Islet of Langerhans (tissue), 1 donor: ENCODE data around the gene FAM32A.

Experiments used
- FAIRE-seq: peaks from one replicate; lab custom pipeline; 2011; peaks lifted over from hg19 to GRCh38; lab: Jason Lieb, UNC

FAM32A gene

DNA sequence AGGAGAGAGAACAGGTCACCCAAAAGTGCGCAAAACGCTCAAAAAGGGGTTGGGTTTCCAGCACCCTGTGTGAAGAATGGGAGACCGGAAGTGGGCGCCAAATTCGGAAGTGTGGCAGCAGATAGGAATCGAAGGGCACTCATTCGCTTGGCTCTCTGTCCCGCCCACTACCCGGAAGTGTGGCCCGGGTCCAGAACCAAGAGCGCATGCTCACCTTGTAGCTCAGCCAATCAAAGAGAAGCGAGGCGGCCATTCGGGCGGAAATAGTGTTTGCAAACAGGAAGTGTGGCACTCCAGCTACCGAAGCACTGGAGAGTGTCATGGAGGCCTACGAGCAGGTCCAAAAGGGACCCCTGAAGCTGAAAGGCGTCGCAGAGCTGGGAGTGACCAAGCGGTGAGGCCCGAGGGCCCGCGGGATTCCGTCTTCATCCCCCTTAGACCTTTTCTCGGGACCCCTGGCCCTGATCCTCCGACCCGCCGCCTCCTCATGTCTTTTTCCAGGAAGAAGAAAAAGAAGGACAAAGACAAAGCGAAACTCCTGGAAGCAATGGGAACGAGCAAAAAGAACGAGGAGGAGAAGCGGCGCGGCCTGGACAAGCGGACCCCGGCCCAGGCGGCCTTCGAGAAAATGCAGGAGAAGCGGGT lies at the start of gene FAM32A:
Gene FAM32A, plus strand, starts transcription at position 288 of the 645 bp plus-strand sequence. Its CDS starts 33 bp downstream, at position 321.
- FAIRE-seq, result peak; percentile 90

DNA sequence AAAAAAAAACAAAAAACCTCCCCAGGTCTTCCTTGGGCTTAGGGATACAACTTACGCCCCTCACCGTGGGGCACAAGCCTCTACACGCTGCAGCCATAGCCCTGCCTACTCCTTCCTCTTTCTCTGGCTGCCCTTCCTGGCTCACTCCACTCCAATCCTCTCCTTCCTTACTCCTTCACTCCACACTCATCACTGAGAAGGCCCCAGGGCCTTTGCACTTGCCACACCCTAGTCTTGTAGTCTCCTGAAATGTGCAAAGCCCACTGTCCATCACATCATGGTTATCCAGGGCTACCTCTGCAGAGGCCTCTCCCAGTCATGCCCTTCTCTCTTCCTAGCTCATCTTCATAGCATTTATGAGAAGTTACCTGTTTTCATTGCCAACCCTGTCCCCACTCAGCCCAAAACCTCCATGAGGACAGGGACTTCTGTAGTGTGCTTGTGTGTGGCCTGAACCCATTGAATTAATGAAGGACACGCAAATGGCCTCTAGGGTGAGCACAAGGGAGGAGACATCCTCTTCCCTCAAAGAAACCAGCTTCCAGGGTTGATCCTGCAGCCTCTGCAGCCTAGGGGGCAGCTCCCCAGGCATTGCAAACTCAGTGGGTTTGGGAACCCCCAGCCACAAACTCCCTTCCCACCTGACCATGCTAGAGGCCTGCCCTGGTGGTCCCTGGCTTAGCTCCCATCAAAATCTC lies 49.6 kb upstream of the FAM32A start:
- no peak for FAIRE-seq

DNA sequence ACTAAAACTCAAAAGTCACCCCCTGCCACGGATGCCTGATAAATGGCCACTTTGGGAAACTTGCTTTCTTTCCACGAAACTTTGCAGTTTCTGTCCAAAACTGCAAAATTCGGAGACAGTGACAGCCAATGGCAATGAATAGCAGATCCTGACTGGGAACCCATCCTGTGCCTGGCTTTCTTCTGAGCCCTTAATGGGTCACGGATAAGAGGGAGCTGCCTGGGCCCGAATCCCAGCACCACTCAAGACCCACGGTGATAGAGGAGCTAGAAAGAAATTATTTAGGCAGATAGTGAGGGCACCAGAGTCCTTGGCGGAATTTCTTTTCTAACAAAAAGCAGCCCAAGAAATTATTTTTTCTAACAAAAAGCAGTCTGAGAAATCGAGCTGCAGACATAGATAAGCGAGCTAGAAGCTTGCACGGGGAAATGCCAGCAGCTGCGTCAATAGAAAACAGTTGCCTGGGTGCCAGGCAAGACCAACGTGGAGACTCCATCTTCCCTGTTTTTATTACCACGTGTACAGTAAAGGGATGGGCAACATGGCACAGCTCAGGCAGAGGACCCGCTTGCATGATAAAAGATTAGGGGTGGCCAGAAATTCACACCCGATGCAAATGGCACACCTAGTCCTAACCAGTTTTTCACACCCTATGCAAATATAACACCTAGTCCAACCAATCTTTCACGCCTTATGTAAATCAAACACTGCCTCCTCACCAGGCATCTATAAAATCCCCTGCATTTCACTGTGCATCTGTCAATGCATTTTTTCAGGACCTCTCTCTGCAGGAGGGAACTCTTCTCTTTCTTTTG lies 48.8 kb upstream of the FAM32A start:
- FAIRE-seq, result no peak

DNA sequence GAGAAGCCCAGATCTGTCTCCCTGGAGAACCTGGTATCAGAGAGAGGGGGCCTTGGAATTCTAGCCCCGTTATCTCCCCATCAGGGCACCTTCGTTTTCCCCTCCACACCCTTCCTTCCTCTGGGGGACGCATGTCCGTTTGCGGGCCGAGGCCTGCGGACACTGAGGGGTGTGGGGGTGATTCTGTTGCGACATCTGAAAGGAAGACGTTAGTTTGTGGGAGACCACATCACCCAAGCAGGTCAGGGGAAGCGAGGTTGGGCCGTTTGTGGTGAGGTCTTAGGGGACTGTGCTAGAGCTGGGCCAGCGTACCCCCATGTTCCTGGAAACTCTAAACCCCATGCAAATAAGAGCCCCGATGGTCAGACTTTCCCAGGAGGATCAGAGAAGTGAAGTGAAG lies 45.5 kb upstream of the FAM32A start:
- no peak for FAIRE-seq

DNA sequence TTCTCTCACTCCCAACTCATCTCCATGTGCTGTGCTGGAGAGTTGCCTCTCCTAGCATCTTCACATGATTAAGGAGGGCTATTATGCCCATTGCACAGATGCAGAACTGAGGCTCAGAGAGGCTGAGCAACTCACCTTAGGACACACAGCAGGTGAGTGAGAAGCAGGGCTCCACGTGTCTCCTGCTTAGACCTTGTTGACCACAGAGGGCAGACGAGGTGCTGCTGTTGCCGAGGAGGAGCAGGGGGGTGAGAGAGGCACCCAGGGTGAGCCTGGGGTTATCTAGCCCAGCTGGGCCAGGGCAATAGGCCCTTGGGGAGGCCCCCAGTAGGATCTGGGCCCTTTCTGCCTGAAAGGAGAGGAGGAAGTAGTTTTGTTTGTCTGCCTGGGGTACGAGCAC lies 44.2 kb upstream of the FAM32A start:
- no peak for FAIRE-seq

DNA sequence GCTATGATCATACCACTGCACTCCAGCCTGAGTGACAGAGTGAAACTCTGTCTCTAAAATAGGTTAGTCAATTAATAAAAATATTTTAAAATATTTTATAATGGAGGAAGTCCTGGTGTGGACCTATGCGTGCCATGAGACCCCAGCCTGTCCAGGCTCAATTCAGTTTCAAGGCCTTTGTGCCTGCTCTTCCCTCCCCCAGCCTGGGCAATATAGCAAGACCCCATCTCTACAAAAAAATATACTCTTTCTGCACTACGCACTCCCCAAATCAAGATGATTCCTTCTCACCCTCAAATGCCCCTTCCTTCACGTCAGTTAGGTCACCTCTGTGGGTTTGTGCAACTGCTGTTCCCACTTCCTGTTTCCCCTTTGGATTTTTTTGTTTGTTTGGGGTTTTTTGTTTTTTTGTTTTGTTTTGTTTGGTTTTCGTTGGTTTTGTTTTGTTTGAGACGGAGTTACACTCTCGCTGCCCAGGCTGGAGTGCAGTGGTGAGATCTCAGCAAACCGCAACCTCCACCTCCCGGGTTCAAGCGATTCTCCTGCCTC lies 43.1 kb upstream of the FAM32A start:
- no peak for FAIRE-seq

DNA sequence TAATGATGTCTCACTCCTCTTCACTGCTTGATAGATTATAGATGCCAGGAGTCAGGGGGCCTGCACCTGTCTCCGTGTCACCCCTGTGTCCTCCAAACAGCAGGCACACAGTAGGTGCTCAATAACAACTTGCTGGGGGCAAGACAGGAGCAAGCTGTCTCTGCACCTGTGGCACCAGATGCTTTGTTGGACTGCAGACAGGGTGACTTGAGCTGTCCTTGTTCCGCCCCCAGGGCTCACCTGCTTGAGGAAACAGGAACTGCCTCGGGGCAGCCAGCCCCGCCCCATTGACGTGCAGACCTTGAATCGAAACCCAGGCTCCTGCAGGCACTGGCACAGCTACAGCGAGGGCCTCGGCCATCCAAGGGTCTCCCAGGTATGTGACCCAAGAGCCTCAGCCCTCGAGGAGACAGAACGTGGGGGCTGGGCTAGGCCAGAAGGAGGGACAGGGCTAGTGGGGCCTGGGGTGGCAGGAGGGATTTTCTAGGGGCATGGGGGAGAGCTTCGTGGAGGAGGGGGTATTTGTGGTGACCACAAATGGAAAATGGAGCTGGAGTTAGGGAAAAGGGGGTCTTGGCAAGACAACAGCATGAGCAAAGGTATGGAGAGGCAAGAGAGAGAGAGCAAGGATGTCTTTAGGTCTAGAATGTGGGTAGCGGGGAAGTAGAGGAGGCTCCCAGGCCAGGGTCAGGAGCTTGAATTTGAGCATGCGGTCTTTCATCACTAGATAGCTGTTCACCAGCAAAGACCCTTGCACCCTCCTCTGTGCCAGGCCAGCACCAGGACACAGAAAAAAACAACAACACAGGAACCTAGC lies 41.6 kb upstream of the FAM32A start, which contains the start of gene HSH2D:
Gene HSH2D, plus strand, starts transcription at position 287 of the 817 bp plus-strand sequence. CDS start 5,066 bp downstream, outside the sequence.
- FAIRE-seq, result no peak

DNA sequence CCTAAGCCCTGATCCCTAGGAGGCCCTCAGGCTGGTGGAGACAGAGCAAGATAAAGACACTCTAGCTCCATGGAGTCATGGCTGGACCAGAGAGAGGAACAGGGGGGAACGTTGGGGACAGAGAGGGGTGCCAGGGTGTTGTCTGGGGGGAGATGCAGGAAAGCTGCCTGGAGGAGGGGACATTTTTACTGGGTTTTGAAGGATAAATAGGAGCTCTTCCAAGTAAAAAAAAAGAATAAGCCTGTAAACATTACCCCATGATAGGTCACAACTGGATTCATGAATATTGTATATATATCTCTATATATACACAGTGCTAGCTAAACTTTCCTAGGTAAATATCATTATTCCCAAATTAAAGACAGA lies 41.0 kb upstream of the FAM32A start:
- FAIRE-seq, result no peak

DNA sequence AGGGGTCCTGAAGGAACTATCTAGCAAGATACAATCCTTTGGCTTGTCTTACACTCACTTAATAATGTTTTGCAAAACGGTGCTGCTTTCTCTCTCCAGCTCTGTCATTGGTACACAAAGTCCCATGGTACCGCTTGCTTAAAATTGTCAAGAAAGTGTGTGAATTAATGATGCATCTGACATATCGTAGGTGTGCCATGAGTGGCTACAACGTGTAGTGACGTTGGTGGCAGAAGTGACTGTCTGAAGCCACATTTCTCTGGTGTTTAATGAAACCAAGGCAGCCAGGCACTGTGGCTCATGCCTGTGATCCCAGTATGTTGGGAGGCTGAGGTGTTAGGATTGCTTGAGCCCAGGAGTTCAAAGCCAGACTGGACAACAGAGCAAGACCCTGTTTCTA lies 39.1 kb upstream of the FAM32A start:
- FAIRE-seq, result no peak

DNA sequence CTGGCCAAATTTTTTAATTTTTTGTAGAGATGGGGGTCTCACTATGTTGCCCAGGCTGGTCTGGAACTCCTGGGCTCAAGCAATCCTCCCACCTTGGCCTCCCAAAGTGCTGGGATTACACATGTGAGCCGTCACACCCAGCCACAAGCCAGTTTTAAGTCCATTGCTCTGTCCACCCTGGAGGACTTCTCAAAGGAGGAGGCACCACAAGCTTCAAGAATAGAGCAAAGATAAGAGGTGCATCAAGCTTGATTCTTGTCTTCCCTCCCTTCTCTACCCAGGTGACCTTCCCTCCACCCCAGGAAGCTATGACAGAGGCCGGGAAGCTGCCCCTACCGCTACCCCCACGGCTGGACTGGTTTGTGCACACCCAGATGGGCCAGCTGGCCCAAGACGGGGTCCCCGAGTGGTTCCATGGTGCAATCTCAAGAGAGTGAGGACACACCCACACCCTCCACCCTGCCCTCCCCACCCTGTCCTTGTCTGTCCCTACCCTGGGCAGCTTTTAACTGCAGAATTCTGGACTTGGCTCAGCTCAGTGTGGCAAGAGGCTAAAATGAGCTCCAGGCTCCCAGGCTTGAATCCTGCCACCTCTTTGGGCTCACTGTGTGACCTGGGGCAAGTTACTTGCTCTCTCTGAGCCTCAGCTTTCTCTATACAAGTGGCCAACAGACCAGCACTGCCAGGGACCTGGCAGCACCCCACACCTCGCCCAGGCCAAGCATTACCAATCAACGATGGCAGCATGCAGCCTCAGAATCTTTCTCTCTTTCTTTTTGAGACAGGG lies 36.6 kb upstream of the FAM32A start:
- FAIRE-seq, result no peak

DNA sequence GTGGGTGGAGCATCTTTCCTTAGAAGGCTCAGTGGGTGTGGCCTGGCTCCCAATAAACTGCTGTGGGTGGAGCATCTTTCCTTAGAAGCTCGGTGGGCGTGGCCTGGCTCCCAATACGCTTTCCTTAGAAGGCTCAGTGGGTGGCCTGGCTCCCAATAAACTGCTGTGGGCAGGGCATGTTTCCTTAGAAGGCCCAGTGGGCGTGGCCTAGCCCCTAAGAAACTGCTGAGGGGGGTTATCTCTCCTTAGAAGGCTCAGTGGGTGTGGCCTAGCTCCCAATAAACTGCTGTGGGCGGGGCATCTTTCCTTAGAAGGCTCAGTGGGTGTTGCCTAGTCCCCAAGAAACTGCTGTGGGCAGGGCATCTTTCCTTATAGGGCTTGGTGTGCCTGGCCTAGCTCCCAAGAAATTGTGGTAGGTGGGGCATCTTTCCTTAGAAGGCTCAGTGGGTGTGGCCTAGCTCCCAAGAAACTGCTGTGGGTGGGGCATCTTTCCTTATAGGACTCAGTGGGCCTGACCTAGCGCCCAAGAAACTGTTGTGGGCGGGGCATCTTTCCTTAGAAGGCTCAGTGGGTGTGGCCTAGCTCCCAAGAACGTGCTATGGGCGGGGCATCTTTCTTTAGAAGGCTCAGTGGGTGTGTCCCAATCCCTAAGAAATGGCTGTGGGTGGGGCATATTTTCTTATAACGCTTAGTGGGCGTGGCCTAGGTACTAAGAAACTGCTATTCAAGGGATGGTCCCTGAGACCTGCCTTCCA lies 31.5 kb upstream of the FAM32A start:
- no peak for FAIRE-seq

DNA sequence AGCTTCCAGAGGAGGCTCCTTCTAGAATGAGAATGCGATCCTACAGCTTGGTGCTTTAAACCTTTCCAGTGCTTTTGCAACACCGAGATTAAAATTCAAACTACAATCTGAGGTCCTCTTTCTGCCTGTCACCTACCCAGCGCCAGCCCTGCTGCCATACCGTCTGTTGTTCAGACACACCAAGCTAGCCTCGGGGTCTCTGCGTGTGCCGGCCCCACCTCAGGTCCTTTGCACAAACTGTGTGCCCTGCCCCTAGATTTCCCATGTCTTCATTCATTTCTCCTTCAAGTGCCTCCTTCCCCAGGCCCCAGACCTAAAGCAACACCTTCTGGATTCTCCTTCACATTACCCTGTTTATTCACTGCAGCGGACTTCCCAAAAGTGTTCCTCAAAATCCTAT lies 30.7 kb upstream of the FAM32A start:
- no peak for FAIRE-seq

DNA sequence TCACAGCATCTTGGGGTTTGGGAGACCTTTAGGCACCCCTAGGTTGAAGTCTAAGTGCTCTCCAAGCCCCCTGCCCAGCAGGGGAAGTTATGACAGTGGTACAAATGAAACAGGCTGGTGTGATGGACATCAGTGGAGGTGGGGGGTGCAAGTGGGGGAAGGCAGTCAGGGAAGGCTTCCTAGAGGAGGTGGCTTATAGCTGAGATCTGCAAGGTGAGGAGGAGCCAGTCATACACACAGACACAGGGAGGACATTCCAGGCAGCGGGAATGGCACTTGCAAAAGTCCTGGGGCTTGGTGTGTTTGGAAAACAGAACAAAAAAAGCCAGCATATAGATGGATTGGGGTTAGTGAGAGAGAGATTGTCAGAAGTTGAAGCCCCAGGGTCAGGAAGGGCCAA lies 30.1 kb upstream of the FAM32A start:
- FAIRE-seq, result no peak

DNA sequence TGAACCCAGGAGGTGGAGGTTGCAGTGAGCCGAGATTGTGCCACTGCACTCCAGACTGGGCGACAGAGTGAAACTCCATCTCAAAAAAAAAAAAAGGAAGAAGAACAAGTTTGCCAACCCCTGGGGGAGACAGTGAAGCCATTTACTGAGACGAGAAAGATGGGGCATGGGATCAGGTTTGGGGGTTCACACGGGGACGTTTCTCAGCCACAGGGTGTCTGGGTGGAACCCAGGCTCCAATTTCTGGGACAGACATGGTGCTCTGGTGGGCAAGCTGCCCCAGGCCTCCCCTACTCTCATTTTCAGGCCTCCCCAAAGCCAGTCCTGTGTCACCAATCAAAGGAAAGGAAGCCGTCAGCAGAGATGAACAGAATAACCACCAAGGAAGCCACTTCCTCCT lies 28.3 kb upstream of the FAM32A start:
- FAIRE-seq, result no peak

DNA sequence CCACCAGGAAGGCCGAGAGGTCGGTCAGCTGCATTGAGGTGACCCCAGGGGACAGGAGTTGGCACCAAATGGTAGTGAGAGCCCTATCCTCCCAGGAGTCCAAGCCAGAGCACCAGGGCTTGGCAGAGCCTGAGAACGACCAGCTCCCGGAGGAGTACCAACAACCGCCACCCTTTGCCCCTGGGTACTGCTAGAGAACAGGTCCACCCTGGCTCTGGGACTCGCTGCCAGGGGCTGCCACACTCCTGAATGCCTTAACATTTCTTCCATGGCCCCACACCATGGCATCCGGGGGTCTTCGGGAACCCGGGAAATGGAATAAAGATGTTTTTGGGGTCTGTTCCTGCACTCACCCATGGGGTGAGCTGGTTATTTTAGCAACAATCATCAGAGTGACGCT lies 27.6 kb upstream of the FAM32A start:
- FAIRE-seq, result no peak

DNA sequence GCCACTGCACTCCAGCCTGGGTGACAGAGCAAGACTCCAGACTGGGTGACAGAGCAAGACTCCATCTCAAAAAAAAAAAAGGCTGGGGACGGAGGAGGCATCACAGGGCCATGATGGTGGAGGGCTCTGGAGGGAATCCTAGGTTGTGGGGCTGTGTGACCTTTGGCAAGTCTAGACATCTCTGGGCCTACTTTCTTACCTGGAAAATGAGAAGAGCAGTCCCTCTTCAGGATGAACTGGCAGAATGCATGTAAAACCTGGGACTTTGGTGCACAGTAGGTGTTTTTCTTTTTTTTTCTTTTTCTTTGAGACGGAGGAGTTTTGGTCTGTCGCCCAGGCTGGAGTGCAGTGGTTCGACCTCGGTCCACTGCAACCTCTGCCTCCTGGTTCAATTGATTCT lies 25.6 kb upstream of the FAM32A start:
- no peak for FAIRE-seq

DNA sequence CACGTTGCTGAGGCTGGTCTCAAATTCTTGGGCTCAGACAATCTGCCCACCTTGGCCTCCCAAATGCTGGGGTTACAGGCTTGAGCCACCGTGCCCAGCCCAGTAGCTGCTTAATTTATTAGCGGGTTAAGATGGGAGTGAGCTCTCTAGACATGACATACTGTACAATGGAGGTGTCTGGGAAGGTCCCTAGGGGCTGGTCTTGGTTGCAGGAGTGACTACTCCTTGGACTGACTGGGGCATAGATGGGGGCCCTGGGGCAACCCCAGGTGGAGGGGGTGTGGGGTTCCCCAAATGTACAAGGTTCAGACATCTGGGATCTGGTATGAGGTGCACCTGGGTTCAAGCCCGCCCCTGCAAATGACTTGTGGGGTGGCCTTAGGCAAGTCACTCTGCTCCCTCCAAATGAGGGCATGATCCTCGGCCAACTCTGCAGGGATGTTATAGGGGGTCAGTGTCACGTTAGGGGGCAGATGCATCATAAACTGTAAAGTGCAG lies 24.7 kb upstream of the FAM32A start:
- no peak for FAIRE-seq

DNA sequence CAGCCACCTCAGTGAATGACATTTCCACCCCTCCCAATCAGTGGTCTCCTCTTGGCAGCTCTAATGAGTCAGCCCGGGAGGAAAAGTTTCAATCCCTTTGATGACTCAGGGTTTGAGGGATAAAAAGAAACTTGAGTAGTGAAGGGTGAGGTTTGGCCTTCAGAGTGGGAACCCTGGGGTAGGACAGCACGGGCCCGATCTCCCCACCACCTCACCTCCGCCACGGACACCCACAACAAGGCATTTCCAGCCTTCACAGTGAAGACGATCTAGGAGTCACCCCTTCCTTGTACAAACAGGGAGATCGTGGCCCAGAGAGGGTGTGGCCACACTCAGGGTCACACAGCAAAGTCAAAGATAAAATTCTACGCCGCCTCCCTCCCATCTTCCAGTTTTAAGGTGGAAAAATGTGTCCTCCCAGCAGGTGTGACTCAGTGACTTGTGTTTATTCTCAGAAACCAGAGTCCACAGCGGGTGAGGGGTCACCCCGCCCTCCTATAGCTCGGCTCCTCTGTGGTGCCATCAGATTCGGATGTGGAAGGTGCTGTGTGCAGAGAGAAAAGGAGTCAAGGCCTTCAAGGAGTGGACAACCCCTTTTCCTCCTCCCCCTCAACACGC lies 24.2 kb upstream of the FAM32A start:
- FAIRE-seq, result no peak

DNA sequence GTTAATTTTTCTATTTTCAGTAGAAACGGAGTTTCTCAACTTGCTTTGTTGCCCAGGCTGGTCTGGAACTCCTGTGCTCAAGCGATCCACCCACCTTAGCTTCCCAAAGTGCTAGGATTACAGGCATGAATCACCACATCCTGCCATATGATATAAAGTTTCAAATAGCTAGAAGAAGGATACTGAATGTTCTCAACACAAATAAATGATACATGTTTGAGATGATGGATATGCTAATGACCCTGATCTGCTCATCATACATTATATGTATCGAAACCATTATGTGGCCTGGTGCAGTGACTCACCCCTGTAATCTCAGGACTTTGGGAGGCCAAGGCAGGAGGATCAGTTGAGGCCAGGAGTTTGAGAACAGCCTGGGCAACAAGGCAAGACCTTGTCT lies 23.4 kb upstream of the FAM32A start:
- no peak for FAIRE-seq
